Activated CD4-positive, alpha-beta memory T cell treated with anti-CD3 and anti-CD28 coated beads for 36 hours (primary cell): ENCODE data around the gene PDZD11. TPM values are rescaled to one million over a fixed set of nuclear protein-coding genes. Genes with fewer than 3 reads are reported as not detected.
"Not testable (repeated sequence)": the region's sequence is repeated elsewhere in the genome, so short reads cannot be mapped to it uniquely, and the experiment has no call there.

Source experiments
- CTCF ChIA-PET: fragments of 350-600 bp; sonication (Branson Sonifier 250); formaldehyde crosslinking; loops from one replicate; lab custom pipeline; 2021; ENCODE audit warnings: antibody characterized with exemption, inconsistent platforms; lab: Charles Lee
- POLR2A ChIA-PET: fragments of 350-600 bp; sonication (Branson Sonifier 250); formaldehyde crosslinking; loops from one replicate; lab custom pipeline; 2021; ENCODE audit warnings: antibody characterized with exemption; lab: Charles Lee
- DNase-seq: peaks from one replicate; pipeline ENCODE4 v3.0.0-alpha.2; 2020
- H3K27ac Mint-ChIP-seq: one replicate; pipeline ENCODE4 v1.8.0; 2021; ENCODE audit warnings: mixed read lengths
- H3K27me3 Mint-ChIP-seq: one replicate; pipeline ENCODE4 v1.8.0; 2021; ENCODE audit warnings: mixed read lengths
- H3K36me3 Mint-ChIP-seq: one replicate; pipeline ENCODE4 v1.8.0; 2021; ENCODE audit warnings: mixed read lengths
- H3K4me1 Mint-ChIP-seq: one replicate; pipeline ENCODE4 v1.8.0; 2021; ENCODE audit warnings: low read depth, mixed read lengths
- H3K4me3 Mint-ChIP-seq: one replicate; pipeline ENCODE4 v1.8.0; 2021; ENCODE audit warnings: mild to moderate bottlenecking, mixed read lengths
- H3K9me3 Mint-ChIP-seq: one replicate; pipeline ENCODE4 v1.8.0; 2021; ENCODE audit warnings: mixed read lengths
- intact Hi-C: fragments of 100-400 bp; cut with micrococcal nuclease; formaldehyde crosslinking; loops from one replicate; pipeline ENCODE4 v1.15.1; 2023
- total RNA-seq, 2 experiments: library from RNA; stranded (reverse); gene quantifications; one replicate each; pipeline ENCODE4 v1.2.3, GENCODE V29; 2021

Gene PDZD11
- total RNA-seq, 2 experiments from 2014 or later = 25.9 to 28.1 TPM

GRCh38 chrX:70289168-70289792 is 447 bp downstream of the PDZD11 start:
- DNase-seq = no peak
- intact Hi-C loops = no loop called here
- peak overlapping the region; percentile 74 for H3K27ac Mint-ChIP-seq
- CTCF ChIA-PET = interaction anchor here (0.9 to 1.0 kb wide), 3 partner anchors 16 to 376 kb away, joined by 3 to 5 read pairs (median 3); no protein-coding TSS in a partner anchor
- POLR2A ChIA-PET = interaction anchor here (1.3 kb wide), 1 partner anchor 145 kb away, joined by 5 read pairs; no protein-coding TSS in a partner anchor
- H3K4me3 Mint-ChIP-seq = peak overlapping the region; percentile 91
- no peaks in the 10 kb centered on the region for H3K27me3 Mint-ChIP-seq
- H3K36me3 Mint-ChIP-seq = peaks cover 12% of the 10 kb centered on the region
- H3K9me3 Mint-ChIP-seq = no peaks in the 10 kb centered on the region
- peaks cover 10% of the 10 kb centered on the region for H3K4me1 Mint-ChIP-seq

DNA sequence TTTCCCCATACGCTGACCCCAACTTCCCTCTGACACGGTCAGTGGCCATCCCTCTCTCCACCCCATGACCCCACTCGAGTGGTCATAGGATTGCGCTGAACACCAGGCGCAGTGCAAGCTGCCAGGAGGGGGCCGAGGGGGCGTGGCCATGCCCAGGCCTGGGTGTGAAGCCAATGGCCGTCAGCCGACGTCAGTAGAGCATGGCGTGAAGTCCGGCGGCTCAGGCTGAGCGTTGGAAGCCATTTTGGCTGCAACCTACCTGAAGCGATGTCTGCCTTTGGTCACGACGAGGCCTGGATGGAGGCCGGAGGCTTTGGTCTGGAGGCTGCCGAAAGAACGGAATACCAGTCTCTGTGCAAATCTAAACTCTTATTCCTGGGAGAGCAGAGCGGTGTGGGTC is 7.8 kb downstream of the PDZD11 start, which contains the start of gene RAB41:
Gene RAB41 (plus strand): TSS at position 222 of the 400 bp plus-strand sequence. CDS start 46 bp downstream, at position 268.
- Mint-ChIP-seq H3K4me3 (no peak within 1 kb of the TSS), H3K4me1 (no peaks in the 10 kb centered on the region), H3K27me3 (no peaks in the 10 kb centered on the region), H3K9me3 (no peaks in the 10 kb centered on the region), H3K27ac (no peak within 1 kb of the TSS), H3K36me3 (peaks cover 20% of the 10 kb centered on the region)
- ChIA-PET CTCF (no interaction called here), POLR2A (no interaction called here)
- DNase-seq = no peak
- intact Hi-C loops = no loop called here

DNA sequence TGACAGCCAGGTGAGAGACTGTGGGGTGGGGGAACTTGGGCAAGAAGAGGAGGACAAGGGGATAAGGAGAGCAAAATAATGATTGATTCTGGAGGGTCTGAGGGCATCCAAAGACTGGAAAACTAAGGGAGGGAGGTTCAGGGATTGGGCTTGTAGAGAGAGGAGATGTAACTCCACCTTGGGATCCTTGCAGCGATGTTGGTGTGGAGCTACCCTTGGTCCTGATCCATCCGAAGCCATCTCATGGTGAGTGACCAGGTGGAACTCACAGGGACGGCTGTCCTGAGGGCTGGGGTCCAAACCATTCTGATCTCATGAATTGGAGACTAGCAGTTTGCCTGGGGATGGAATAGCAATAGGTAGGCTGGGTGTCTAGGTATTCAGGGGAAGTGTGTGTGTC is 9.2 kb downstream of the PDZD11 start:
- no peaks in the 10 kb centered on the region for H3K27me3 Mint-ChIP-seq
- ChIA-PET POLR2A (no interaction called here), CTCF (no interaction called here)
- intact Hi-C loops = no loop called here
- H3K4me1 Mint-ChIP-seq = no peaks in the 10 kb centered on the region
- DNase-seq = no peak
- no peak overlapping the region for H3K4me3 Mint-ChIP-seq
- H3K9me3 Mint-ChIP-seq = no peaks in the 10 kb centered on the region
- H3K27ac Mint-ChIP-seq = no peak overlapping the region
- peaks cover 15% of the 10 kb centered on the region for H3K36me3 Mint-ChIP-seq

DNA sequence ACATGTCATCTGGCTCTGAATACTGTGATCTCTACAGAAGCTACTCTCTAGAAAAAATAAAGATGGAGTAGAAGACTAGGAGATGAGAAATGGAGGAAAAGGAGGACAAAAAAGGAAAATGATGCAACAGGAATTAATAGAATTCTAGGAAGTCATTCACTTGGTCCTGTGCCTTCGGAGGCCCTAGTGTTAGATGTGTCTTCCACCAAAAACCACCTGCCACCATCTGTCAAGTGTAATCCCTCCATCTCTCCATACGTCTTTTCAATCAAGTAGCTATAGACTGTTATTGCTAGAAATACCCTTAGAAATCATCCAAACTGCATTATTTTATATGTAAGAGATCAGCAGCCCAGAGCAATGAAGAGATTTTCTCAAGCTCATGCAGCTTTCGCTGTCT is 10.6 kb downstream of the PDZD11 start:
- H3K36me3 Mint-ChIP-seq = peaks cover 10% of the 10 kb centered on the region
- no peak for DNase-seq
- H3K27me3 Mint-ChIP-seq = no peaks in the 10 kb centered on the region
- CTCF ChIA-PET = no interaction called here
- H3K27ac Mint-ChIP-seq = no peak overlapping the region
- H3K9me3 Mint-ChIP-seq = no peaks in the 10 kb centered on the region
- no peak overlapping the region for H3K4me3 Mint-ChIP-seq
- intact Hi-C loops = no loop called here
- H3K4me1 Mint-ChIP-seq = no peaks in the 10 kb centered on the region
- POLR2A ChIA-PET = no interaction called here

DNA sequence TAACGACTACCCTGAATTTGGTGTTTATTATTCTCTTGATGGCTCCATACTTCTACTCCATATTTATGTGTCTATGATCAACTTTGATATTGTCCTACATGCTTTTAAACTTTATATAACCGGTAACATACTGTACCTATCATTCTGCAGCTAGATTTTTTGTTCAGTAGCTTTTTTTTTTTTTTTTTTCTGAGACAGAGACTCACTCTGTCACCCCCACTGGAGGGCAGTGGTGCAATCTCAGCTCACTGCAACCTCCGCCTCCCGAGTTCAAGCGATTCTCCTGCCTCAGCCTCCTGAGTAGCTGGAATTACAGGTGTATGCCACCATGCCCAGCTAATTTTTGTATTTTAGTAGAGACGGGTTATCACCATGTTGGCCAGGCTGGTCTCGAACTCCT is 15.7 kb downstream of the PDZD11 start:
- H3K4me1 Mint-ChIP-seq, intact Hi-C loops, POLR2A ChIA-PET, DNase-seq, H3K27me3 Mint-ChIP-seq, H3K27ac Mint-ChIP-seq, H3K36me3 Mint-ChIP-seq, H3K9me3 Mint-ChIP-seq, H3K4me3 Mint-ChIP-seq: not testable (repeated sequence)
- CTCF ChIA-PET = interaction anchor here (1.0 kb wide), 1 partner anchor 16 kb away, joined by 3 read pairs; the partner anchor contains the start of genes KIF4A and PDZD11

GRCh38 chrX:70268034-70268433 is 21.7 kb downstream of the PDZD11 start, which contains the start of gene ARR3:
Gene ARR3, plus strand, starts transcription at chrX:70268334. Its CDS starts 1,052 bp downstream, at chrX:70269386.
- ChIA-PET POLR2A (no interaction called here), CTCF (interaction anchor here (1.1 kb wide), 1 partner anchor 16 kb away, joined by 5 read pairs; no protein-coding TSS in a partner anchor)
- H3K4me3 Mint-ChIP-seq = no peak within 1 kb of the TSS
- intact Hi-C loops = no loop called here
- no peaks in the 10 kb centered on the region for H3K27me3 Mint-ChIP-seq
- H3K4me1 Mint-ChIP-seq = no peaks in the 10 kb centered on the region
- H3K36me3 Mint-ChIP-seq = no peaks in the 10 kb centered on the region
- no peak within 1 kb of the TSS for H3K27ac Mint-ChIP-seq
- no peak for DNase-seq
- no peaks in the 10 kb centered on the region for H3K9me3 Mint-ChIP-seq

DNA sequence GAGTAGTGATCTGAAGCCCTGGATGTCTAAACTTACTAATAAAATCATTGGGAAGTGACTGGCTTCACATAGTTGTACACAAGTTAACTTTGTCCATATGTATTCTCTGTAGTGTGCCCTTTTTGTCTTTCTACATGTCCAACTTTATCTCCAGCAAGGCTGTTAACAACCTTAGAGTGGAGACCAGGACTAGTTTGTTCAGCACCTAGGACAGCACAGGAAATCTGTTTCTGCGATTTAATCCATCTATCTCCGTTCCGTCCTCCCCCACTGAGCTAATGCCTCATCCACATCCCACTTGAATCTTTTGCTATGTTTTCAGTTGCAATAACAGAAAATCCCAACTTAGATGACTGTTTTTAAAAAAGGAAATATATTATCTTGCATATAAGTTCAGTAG is 24.9 kb downstream of the PDZD11 start:
- intact Hi-C loops = no loop called here
- Mint-ChIP-seq H3K27me3 (no peaks in the 10 kb centered on the region), H3K4me1 (no peaks in the 10 kb centered on the region), H3K27ac (no peak overlapping the region), H3K36me3 (no peaks in the 10 kb centered on the region), H3K4me3 (no peak overlapping the region), H3K9me3 (no peaks in the 10 kb centered on the region)
- POLR2A ChIA-PET = no interaction called here
- no peak for DNase-seq
- CTCF ChIA-PET = no interaction called here

DNA sequence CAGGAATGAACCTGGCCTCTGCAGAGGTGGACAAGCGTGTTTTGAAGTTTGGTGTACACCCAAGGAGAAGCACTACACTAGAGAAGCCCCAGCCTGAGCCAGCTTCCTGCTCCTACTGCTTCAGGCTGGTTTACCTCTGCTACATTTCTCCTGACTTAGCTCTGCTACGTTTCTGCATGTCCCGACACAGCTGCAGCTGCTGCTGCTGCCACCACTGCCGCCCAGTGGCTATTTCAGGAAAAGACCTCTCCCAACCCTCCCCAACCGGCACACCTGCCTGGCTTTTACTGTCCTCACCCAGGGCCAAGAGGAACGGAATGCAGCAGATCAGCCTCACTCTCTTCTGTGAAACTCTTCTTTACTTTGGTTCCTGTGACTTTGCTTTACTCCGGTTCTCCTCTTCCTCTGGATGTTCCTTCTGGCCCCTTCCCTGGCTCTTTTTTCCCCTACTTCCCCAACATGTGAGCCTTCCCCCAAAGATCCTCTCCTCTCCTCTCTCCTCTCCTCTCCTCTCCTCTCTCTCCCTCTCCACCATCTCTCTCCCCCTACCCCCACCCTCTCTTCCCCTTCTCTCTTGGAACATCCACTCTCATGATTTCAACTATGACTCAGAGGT is 26.7 kb downstream of the PDZD11 start:
- intact Hi-C loops = loop anchor here (1.0 kb wide), 1 partner anchor 66 kb away; no protein-coding TSS in a partner anchor
- H3K4me3 Mint-ChIP-seq = no peak overlapping the region
- H3K4me1 Mint-ChIP-seq = no peaks in the 10 kb centered on the region
- no peaks in the 10 kb centered on the region for H3K27me3 Mint-ChIP-seq
- POLR2A ChIA-PET = no interaction called here
- CTCF ChIA-PET = interaction anchor here (0.7 to 1.0 kb wide), 2 partner anchors 57 to 66 kb away, joined by 3 read pairs; no protein-coding TSS in a partner anchor
- H3K36me3 Mint-ChIP-seq = no peaks in the 10 kb centered on the region
- H3K27ac Mint-ChIP-seq = no peak overlapping the region
- no peaks in the 10 kb centered on the region for H3K9me3 Mint-ChIP-seq
- DNase-seq = peak; percentile 50

- POLR2A ChIA-PET = no interaction called here
- Mint-ChIP-seq H3K36me3 (no peaks in the 10 kb centered on the region), H3K9me3 (no peaks in the 10 kb centered on the region), H3K4me1 (no peaks in the 10 kb centered on the region), H3K4me3 (no peak within 1 kb of the TSS), H3K27me3 (no peaks in the 10 kb centered on the region), H3K27ac (no peak within 1 kb of the TSS)
- DNase-seq = no peak
- intact Hi-C loops = no loop called here
- CTCF ChIA-PET = interaction anchor here (1.4 kb wide), 1 partner anchor 63 kb away, joined by 3 read pairs; no protein-coding TSS in a partner anchor
Measured at GRCh38 chrX:70260104-70260503, 29.6 kb downstream of the PDZD11 start, which contains the start of gene P2RY4. Gene P2RY4, minus strand, starts transcription at chrX:70260204. Its CDS starts 580 bp downstream, at chrX:70259624.

DNA sequence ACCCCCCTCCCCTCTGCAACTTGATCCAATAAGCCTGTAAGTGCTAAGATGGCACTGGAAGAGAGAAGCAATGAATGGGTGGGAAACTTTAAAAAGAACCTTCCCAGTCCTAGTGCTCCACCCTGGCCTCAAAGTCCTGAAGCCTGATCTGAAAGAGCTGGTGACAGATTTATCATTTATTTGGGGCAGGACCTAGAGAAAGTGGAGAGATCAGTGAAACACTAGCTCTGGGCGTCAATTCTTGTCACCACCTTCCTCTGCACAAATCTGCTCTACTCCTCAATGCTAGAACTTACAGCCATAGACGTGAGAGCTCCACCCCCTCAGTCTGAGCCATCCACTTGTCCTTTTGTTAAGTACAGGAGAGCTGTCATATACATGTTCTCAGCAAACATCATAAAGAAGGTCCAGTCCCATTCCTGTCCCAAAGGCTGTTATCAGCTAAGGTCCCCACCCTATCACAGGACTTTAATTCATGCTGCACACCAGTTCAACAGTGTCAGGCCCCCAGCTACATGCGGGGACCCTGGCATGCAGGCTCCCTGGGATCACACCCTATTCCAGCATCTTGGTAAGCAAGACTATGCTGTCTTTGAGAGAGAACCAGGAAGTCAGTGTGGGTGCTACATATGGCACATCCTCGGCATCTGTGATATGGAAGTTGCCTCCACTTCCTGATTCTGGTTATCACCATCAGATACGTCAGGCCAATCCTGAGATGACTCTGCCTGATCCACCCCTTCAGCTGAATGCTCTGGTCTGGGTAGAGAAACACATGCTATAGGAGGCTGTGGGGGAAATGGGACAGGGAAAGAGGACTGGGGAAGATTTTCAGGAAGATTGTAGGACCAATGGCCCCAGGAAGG is 32.1 kb downstream of the PDZD11 start:
- intact Hi-C loops = no loop called here
- CTCF ChIA-PET = interaction anchor here (1.1 kb wide), 1 partner anchor 61 kb away, joined by 6 read pairs; no protein-coding TSS in a partner anchor
- no peak overlapping the region for H3K4me3 Mint-ChIP-seq

DNA sequence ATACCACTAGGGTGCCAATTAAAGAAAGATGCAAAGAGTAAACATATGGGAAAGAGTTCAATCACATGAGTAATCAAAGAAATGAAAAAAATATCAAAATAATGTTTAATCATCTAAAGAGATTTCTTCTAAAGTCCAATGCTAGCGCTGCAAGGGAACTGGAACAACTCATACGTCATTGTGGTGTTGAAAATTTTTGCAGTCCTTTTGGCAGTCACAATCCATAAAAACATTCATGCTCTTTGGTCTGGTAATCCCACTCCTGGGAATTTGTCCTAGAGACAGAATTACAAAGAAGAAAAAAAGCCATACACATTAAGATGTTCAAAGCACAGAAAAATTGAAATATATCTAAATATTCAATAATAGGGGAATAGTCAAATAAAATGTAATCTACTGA is 34.3 kb downstream of the PDZD11 start:
- intact Hi-C loops = no loop called here
- H3K27me3 Mint-ChIP-seq = no peaks in the 10 kb centered on the region
- peaks cover 16% of the 10 kb centered on the region for H3K4me1 Mint-ChIP-seq
- no peak overlapping the region for H3K4me3 Mint-ChIP-seq
- ChIA-PET CTCF (no interaction called here), POLR2A (no interaction called here)
- DNase-seq = no peak
- H3K36me3 Mint-ChIP-seq = no peaks in the 10 kb centered on the region
- H3K27ac Mint-ChIP-seq = no peak overlapping the region
- H3K9me3 Mint-ChIP-seq = no peaks in the 10 kb centered on the region

More for the DNA sequence above, 32.1 kb downstream of the PDZD11 start:
- H3K36me3 Mint-ChIP-seq = no peaks in the 10 kb centered on the region
- no peaks in the 10 kb centered on the region for H3K27me3 Mint-ChIP-seq
- H3K4me1 Mint-ChIP-seq = peaks cover 16% of the 10 kb centered on the region
- POLR2A ChIA-PET = no interaction called here
- no peak for DNase-seq
- no peaks in the 10 kb centered on the region for H3K9me3 Mint-ChIP-seq
- H3K27ac Mint-ChIP-seq = no peak overlapping the region

DNA sequence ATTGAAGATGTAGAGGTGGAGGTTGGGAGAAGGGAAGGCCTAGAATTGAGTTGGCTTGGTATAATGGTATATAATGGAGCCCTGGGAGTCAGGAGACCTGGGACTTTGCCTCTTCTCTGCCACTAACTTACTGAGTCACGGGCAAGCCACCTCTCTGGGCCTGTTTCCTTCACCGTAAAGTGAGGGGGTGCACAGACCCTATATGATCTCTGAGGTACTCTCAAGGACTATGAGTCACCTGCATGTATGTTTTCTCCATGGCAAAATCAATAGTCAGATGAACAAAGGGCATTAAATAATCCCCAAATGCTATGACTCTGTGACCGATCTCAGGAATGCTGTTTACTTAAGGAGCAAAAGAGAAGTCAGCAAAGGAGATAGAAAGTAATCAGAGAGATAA is 34.8 kb downstream of the PDZD11 start:
- POLR2A ChIA-PET = no interaction called here

More for the DNA sequence above, 34.8 kb downstream of the PDZD11 start:
- no peaks in the 10 kb centered on the region for H3K9me3 Mint-ChIP-seq
- intact Hi-C loops = no loop called here
- no peaks in the 10 kb centered on the region for H3K36me3 Mint-ChIP-seq
- no peak for DNase-seq
- CTCF ChIA-PET = no interaction called here
- H3K27me3 Mint-ChIP-seq = no peaks in the 10 kb centered on the region
- H3K4me1 Mint-ChIP-seq = peaks cover 16% of the 10 kb centered on the region
- H3K27ac Mint-ChIP-seq = no peak overlapping the region
- H3K4me3 Mint-ChIP-seq = no peak overlapping the region
